Middle frontal gyrus (tissue), 1 donor: ENCODE measurements around the gene ACOT11.

Source experiments
- DNase-seq: peaks from one replicate; pipeline ENCODE4 v3.0.0-alpha.2; 2015; ENCODE audit warnings: low spot score; ENCODE audit errors: extremely low spot score

Gene ACOT11

DNA sequence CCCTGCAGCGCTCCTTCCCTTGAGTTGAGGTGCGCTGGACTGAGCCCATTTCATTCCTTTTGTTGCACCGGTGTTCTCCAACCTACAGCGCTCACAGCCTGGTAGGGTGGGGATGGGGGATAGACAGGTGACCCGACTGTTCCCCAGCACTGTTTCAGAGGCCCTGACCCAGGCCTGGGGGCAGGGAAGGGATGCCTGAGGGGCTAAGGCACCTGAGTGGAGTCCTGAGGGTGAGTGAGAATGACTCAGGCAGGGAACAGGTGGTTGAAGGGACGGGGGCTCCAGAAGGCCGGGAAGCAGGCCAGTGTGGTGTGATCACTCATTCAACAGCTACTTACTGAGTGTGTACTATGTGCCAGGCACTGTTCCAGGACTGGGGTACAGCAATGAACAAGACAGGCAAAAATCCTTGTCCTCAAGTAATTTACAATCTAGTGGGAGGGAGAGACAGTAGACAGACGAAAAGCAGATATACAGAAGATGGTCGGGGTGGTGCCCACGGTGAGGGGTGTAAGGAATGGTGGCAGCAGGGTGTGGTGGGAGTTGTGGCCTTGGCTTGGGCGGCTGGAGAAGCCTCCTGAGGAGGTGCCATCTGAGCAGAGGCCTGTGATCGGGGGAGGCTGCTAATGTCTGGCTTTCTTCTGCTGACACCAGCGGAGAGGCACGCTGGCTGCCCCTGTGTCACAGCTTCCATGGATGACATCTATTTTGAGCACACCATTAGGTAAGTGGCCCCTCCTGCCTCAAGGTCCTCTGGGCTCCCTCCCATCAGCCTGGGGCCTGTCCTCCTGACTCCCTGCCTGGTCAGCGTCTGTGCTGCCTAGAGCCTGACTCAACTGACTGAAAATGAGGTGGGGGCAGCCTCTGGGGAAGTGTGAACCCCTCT lies 37.4 kb downstream of the ACOT11 start:
- no peak for DNase-seq

DNA sequence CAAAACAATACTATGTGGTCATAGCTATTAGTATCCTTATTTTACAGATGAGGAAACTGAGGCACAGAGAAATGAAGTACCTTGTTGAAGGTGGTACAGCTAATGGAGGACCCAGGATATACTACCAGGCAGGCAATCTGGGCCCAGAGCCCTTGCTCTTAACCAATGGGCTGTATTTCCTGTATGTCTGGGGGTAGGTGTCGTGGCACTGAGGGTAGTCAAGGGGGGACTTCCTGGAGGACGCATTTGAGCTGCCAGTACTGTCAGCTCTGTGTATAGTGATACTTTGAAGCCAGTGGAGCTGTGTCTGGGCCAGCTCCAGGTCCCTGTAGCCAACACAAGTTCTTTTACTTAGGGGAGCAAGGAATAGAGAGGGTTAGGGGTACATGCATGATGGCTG lies 40.3 kb downstream of the ACOT11 start:
- DNase-seq, result no peak

DNA sequence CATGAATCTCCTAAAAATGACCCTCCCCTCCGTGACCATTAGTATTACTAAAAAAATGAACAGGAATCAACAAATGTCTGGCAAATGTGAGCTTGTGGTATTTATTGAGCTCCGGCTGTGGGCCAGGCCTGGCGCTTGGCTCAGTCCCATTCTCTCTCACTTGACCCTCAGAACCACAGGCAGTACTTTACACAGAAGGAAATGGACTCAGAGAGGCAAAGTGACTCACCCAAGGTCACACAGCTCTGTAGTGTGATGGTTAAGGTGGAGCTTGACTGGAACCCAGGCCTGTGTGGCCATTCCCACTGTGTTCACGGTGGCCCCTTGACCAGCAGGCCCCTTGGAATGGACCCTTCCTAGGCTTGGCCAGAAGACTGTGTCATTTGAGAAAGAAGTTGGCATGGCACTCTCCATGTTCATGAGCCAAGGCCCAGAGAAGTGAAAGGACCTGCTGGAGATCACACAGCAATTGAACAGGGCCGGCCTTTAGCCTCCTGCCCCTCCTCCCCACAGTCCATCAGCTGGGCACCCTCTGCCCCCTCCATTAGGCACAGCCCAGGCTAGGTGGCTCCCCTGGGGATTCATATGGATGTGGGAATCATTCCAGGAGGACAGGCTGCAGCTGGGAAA lies 43.2 kb downstream of the ACOT11 start:
- no peak for DNase-seq

DNA sequence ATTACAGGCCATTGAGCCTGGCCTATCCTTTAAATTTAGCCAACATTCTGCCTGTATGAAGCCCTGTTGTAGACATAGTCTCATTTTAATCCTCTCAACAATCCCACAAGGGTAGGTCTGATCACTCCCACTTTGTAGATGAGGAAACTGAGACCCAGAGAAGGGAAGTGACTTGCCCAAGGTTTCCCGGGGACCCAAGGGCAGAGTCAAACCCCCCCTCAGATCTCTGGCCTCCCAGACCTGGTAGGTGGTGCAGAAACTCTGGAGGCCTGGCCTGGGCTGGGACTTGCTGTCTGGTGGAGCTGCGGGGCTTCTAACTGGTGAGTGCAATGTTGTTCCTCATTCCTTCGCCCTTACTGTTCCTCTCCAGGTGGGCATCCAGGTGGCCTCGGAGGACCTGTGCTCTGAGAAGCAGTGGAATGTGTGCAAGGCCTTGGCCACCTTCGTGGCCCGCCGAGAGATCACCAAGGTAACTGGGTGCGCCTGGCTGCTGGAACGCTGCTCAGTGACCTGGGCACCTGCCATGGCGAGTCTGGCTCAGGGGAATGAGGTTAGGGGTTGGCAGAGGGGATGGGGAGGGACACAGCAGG lies 45.6 kb downstream of the ACOT11 start:
- DNase-seq, result no peak

DNA sequence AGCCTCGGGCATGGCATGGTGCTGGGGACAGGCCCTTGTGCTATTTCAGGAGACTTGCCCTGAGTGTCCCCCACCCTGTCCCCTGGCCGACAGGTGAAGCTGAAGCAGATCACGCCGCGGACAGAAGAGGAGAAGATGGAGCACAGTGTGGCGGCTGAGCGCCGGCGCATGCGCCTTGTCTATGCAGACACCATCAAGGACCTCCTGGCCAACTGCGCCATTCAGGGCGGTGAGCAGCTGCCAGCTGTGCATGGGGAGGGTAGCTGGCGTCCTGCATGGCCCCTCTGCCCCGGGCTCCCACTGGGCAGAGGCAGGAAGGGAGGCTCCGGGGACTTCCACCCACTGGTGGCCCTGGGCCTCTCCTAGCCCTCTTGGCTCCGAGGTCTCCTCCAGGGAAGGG lies 46.4 kb downstream of the ACOT11 start:
- DNase-seq, result no peak

DNA sequence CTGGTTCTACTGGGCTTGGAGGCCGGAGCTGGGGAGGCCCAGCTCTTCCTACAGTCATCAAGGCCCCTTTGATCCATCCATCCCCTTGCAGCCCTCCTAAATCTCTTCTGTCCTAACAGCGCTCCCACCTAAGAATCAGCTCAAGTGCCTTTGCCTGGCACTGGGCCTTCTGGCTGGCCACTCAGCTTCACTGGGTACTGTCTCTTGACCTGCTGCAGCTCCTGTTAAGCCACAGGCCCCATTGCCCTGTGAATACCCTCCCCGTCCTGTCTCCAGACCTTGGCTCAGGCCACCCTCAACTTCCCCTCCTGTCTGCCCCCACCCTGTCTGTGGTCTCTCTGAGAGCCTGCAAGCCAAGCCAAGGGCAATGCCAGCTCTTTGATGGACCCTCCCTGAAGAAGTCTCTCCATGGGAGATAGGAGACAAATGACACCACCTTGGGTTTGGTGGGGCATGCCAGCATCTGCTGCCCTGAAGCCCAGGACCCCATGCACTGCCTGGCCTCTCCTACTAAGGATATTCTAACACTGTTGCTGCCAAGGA lies 48.0 kb downstream of the ACOT11 start:
- no peak for DNase-seq

DNA sequence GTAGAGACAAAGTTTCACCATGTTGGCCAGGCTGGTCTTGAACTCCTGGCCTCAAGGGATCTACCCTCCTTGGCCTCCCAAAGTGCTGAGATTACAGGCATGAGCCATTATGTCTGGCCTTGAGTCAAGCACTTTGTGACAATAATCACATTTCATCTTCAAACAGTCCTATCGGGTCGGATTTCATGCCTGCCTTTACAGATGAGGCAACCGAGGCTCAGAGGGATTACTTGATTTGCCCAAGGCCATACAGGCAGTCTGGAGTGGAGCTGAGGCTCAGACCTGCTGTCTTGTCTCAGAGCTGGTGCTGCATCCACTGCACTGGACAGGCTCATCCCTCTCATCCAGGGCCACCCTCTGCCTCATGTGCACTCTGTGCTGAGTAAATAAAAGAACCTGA lies 48.7 kb downstream of the ACOT11 start:
- DNase-seq, result no peak

DNA sequence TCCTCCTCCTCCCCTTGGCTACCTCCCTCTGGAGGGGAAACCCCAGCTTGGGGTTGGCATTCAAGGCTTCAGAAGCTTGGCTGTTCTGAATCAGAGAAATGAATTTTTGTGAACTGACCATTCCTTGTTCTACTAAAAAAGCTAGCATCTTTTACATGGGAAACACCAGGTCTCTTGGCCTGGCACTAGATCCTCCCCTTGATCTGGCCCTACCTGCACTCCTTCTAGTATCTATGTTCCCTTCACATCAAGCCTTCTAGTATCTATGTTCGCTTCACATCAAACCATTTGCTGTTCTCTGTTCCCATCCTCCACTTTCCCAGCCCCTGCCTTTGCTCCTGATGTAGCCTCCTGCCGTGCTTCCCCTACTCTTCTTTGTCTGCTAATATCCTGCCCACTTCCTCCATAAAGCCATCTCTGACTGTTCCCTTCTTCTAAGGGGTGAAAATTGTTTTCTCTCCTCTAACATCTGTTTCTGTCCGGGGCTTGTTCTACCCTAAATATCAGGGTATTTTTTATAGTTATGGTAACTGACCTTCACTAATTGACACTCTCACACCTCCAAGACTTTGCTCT lies 49.5 kb downstream of the ACOT11 start:
- DNase-seq, result no peak

DNA sequence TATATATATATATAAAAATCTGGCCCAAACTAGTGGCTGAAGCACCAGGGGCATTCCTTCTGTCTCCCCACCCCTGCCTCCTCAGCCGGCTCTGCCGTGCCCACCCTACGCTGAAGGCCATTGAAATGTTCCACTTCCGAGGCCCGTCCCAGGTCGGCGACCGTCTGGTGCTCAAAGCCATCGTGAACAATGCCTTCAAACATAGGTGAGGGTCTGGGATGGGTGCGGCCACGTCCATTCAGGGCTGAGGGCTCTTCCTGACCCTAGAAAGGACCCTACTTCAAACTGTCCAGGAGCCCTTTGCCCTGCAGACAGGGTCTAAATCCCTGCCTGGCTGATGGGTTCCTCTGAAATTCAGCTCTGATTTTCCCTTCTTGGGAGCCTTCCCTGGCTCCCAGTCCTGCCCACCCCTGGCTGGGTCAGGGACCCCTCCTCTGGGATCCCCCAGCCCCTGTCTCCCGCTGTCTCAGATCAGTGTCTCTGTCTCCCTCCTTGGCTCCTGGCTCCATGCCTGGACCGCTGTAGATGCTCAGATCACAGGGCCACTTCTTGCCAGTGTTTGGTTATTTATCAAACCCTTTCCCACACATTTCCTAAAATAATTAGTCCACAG lies 51.3 kb downstream of the ACOT11 start:
- no peak for DNase-seq

DNA sequence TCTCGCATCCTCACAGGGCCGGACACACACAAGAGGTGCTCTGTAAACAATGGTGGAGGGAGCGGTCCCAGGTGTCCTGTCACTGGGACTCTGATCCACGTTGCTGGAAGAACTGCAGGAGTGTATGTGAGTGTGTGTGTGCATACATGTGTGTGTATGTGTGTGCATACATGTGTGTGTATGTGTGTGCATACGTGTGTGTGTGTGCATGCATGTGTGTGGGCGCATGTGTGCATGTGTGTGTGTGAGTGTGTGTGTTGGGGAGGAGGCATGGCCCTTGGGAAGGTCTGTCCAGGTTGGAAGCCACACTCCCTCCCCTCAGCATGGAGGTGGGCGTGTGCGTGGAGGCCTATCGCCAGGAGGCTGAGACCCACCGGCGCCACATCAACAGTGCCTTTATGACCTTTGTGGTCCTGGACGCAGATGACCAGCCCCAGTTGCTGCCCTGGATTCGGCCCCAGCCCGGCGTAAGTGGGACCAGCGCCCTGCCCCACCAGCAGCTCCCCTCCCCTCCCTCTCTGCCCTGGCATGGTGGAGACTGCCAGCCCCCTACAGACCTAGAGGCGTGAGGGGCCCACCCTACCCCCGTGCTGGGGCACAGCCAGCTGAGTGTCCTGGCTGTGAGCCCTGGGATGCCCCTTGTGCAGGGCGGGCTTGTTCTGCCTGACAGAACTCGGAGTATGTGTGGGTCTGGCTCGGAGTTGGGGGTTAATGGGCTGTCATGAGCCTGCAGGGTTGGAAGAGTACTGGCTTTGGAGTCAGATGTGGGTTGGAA lies 53.1 kb downstream of the ACOT11 start:
- DNase-seq, result no peak

DNA sequence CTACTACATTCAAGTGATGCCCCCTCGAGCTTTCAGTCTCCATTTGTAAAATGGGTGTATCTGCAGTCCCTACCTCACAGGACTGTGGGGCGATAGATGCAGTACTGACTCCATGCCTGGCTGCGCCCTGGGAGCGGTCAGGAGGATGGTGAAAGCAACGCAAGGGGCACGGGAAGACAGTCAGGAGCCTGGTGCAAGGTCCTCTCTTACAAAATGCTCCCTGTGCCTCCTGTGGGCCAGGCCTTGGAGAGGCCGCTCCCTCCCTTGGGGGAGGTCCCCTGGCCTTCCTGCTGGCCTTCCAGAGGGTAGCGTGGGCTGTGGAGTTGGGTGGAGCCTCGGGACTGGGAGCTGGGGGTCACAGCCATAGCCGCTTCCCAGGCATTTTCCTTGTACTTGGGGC lies 53.7 kb downstream of the ACOT11 start:
- no peak for DNase-seq

DNA sequence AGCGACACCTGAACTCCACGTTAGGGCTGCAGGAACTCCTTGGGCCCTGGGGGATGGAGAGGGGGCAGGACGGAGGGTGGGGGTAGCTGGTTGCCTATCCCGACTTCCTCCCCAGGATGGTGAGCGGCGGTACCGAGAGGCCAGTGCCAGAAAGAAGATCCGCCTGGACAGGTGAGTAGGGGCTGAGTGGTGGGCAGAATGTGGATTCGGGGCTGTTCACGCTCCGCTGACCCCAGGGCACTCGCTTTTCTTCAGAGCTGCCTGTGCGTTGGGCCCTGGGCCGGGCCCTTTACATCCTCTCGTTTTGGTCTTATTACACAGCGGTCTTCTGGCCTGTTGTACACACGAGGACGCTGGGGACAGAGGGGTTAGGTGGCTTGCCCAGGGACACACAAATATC lies 54.5 kb downstream of the ACOT11 start:
- no peak for DNase-seq

DNA sequence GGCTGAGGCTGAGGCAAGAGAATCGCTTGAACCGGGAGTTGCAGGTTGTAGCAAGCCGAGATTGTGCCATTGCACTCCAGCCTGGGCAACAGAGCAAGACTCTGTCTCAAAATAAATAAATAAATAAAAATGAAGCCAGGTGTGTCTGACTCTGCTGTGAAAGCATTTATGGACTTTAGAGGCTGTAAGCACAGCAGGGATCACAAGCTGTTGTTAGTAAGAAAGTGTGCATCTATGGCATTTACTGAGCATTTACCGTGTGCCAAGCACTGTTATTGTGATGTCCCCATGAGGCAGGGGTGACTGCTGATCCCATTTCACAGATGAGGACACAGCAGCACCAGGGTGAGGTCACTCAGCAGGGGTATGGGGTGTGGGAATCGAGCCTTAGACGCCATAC lies 55.2 kb downstream of the ACOT11 start:
- no peak for DNase-seq

DNA sequence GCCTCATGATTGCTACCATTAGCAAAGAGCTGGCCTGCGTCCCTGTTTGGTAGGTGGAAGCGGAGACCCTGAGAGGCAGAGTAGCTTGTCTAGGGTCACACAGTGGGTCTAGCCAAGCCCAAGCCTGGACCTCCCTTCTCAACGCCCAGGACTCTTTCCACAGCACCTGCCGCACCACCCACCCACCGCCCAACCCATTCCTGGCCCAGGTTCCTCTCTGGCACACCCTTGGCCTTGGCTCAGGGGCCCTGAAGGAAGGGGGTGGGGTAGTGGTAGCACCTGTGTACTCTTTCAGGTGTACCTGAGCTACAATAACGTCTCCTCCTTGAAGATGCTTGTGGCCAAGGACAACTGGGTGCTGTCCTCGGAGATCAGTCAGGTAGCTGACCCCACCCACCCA lies 56.0 kb downstream of the ACOT11 start:
- no peak for DNase-seq

DNA sequence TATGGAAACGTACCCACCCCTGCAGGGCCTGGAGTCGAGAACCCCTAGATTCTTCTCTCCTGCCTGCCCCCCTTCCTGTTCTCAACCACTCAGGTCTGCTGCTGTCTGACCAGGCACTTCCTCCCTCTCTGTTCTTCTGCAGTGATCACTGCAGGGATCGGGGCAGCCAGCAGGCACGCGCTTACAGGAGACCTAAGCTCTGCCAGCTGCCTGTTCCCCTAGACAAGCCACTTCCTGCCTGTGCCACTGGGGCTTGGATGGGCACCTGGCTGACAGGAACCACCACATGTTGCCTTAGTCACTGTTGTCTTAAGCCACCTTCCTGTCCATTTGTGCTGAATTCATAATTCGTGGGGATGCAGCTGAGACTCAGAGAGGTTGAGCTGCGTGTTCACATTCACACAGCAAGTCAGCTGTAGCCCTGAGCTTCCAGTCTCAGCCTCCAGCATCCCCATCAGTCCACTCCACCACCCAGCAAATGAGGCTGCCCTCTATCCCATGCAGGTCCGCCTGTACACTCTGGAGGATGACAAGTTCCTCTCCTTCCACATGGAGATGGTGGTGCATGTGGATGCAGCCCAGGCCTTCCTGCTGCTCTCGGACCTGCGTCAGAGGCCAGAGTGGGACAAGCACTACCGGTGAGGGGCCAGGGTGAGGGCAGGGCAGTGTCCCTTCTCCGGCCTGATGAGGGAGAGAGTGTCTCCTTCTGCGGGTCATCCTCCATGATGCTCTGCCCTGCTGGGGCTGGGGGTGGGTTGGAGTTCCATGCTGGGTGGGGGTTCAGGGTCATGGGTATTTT lies 56.7 kb downstream of the ACOT11 start:
- DNase-seq, result no peak

DNA sequence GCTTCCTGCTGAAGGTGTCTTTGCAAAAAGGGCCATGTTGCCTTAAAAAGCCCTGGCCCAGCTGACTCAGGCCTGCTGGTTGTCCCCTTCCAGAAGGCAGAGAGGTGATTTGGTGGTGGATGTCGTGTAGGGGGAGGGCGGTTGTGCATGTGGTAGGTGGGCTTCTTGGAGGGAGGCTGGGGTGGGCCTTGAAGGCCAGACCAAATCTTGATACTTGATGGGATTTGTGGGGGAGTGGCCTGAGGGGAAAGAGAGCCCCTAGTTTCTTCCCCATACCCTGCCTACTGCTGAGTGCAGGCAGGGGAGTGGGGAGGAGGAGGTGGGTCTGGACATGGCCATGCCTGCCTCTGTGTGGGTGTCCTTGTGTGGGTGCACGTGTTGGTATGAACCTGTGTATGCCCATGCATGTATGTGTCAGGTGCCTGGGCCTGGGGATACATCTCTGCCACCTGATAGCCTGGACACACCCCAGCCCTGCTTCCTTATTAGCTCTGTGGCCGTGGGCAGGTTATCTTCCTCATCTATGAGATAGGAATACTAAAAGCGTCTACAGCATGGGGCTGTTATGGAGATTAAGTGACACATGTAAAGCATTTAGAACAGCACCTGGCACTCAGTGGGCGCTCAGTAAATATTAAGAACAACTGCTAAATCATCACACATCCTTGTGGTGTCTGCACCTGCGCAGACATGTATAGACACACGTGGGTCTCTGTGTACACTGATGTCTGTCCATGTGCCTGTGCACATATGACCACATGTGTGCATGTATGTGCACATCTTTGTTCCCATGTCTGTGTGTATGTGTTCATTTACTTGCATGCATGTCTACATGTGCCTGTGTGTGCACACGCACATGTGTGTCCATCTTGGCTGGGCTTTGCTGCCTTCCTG lies 58.3 kb downstream of the ACOT11 start:
- no peak for DNase-seq

DNA sequence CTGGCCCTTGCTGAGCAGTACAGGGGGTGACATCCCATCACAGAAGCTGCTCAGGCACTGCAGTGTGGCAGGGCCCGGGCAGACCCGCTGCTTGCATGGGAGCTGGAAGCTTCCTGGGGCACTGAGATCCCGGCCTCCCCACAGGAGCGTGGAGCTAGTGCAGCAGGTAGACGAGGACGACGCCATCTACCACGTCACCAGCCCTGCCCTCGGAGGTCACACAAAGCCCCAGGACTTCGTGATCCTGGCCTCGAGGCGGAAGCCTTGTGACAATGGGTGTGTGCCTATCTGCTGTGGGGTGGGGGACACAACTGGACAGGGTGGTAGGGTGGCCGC lies 58.9 kb downstream of the ACOT11 start:
- DNase-seq, result no peak

DNA sequence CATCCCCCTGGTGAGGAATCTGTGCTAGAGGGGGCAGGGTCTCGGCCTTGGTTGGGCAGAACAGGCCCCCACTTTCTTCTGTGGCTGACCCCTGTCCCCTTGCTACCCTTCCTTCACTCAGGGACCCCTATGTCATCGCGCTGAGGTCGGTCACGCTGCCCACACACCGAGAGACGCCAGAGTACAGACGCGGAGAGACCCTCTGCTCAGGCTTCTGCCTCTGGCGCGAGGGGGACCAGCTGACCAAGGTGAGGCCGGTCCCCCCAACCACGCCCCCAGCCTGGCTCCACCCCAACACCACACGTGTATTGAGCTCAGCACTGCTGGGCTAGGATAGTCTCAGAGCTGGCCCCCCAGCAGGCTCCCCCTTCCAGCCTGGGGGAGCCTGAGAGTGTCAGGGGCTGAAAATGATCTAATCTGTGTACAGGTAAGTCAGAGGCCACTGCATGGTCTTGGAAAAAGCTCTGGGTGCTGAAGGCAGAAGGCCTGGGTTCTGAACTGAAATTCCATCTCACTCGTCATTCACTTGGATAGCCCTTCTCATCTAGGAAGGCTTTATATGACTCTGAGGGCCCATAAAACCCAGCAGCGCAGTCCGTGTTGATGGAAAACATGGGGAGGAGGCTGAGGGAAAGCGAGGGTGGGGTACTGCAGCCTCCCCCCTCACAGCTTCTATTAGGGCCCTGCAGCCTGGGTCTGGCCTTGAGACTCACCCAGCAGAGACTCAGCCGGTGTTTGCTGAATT lies 60.0 kb downstream of the ACOT11 start:
- no peak for DNase-seq
